Kidney glomerular epithelial cell (primary cell): ENCODE measurements around the gene UPF2.
A peak's percentile ranks its signal among the peaks of the same experiment; 100 is the strongest.
"Not testable (repeated sequence)": the region's sequence is repeated elsewhere in the genome, so short reads cannot be mapped to it uniquely, and the experiment has no call there.

ENCODE experiments used
- DNase-seq: peaks from one replicate; lab custom pipeline; 2025; lab: John Stamatoyannopoulos, UW

Gene UPF2

DNA sequence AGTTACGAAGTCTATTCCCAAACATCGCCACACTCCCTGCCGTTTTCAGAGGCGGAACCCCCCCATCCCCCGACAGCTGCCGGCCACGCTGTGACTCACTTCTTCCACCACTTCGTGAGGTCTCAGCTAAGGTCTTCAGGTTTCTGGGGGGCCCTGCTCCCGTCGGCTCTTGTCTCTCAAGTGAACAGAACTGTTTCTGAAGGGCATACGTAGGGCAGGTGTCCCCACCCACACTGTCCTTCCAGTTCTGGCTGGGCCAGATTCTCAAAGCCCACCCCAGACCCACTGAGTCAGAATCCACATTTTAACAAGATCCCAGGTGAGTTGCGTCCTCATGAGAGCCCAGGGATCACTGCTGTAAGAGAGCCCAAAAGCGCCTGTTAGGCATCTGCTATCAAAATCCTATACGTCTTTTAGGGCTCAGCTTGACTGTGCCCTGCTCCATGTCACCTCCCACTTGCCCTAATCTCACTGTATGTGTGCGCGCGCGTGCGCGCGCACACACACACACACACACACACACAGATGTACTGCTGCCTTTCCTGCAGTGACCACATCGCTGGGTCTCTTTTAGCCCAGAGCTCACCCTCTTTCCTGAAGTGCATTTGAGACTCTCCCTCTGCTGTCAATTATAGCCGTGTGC lies 140.7 kb downstream of the UPF2 start:
- DNase-seq, result no peak

DNA sequence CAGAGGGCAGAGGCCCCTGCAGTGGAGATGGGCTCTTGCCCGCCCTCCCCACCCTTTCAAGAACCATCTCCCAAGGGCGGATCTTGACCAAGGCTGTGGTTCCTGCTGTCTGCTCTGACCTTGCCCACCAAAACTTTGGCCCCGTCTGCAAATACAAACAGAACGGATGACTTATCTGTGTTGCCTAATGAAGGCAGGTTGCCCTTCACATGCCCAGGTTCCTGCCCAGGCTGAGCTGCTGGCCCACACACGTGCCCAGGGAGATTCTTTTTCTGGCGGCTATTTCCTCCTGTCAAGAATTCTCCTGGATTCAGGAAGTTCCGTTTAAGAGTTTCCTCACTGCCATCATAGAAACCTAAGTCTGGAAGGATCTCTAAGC lies 141.2 kb downstream of the UPF2 start:
- no peak for DNase-seq

DNA sequence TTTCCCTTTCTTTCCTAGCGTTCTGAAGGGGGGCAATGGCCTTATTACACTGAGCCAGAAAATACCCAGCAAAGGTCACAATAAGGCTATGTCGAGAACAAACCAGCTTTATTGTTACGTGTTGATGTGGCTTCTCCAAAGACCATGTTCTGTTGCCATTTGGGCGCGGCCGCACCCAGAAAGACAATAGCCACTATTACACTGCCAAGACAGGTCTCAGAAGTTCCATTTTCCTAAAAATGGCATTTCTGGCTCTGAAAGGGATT lies 141.6 kb downstream of the UPF2 start:
- DNase-seq, result no peak

DNA sequence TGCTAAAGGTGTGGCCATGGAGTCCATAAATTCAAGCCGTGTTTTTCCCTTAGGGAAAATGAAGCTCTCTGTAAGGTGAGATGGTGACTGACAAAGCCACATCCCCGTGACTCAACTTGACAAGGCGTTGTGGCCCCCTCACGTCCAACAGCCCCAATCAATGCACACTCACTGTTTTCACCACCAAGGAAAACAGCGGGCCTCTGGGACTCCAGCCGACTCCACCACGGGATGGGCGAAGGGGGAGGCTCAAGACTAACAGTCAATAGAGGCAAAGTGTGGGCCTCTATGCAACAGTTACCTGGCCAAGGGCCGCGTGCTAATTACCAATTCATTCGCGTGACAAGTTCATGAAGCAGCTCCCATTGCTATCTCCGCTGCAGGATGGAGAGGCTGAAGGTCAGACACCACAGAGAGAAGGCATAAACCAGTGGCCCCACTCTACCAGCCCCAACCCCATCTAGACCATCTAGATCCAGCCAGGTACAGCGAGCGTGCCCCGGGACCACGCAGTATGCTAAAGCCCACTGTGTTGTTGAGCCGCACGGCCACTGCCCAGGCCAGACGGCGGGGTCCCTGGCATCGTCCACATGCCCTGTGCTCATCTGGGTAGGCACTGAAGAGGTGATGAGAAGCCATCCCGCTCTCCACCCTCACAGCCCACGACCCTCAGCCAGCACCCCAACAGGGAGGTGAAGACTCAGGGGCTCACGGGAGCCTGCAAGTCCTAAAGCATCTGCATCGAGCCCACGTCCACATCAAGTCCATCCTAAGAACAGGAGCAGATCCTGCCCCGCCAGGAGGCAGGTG lies 143.3 kb downstream of the UPF2 start:
- no peak for DNase-seq

DNA sequence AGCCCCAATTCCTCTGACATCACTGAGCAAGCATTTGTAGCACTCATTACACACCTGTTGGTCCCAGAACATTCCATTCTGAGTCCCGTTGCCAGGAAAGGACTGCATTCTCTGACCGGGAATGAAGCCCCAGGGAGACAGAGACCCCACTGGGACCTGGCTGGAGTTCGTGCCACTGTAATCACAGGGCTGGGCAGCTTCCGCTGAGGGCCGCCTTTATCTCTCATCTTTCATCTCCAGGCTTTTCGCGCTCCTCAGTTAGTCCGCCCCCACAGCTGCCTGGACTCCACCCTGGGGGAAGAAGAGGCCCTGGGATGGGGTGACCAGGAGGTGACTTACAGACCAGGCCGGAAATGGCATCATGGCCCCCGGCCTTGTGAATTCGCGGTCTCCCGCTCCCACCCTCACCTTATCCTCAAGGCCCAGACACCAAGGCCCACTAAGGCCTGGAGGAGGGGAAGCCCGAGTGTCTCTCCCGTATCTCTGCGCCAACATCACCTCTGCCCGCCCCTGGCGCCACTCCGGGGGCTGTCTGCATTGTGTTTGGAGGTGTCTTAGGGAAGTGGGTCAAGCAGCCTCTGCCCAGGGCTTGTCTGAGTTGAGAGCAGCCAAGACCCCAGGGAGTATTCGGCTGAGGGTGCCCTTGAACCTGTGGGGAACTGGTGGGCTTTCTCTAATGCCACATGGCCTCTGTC lies 144.1 kb downstream of the UPF2 start:
- peak; percentile 85 for DNase-seq

DNA sequence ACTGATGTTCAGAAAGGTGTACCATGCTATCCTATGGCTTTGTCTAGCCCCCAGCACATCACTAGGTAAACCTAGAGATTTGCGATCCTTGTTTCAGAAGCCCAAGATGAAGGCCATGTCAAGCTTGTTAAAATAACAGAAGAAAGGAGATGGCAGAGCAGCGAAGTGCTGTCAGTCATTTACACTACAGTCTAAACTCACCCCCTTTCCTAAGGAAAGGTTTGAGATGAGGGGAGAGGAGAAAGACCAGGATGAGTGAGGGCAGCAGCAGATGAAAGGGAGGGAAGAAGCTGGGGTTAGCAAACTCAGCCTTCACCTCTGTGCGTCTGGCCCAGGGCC lies 144.6 kb downstream of the UPF2 start:
- no peak for DNase-seq

DNA sequence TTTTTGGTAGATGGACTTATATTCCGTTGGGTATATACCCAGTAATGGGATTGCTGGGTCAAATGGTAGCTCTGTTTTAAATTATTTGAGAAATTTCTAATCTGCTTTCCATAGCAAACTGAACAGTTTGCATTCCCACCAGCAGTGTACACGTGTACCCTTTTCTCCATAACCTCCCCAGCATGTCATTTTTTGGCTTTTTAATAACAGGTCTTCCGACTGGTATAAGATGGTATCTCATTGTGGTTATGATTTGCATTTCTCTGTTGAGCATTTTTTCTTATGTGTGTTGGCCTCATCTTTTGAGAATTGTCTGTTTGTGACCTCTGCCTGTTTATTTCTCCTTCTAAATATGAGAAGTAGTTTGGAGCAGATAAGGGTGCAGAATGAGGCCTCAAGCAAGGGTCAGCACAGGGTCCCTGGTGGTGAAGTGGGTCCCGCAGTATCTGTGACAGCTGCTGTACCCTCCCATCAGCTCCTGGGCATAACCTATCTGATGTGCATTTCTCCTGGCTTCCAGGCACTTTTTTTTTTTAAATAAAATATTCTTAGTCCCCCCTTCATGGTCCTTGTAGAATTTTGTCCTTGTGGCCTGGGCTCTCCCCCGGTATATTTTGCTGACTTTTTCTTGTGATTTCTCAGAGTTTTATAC lies 145.9 kb downstream of the UPF2 start:
- no peak for DNase-seq

DNA sequence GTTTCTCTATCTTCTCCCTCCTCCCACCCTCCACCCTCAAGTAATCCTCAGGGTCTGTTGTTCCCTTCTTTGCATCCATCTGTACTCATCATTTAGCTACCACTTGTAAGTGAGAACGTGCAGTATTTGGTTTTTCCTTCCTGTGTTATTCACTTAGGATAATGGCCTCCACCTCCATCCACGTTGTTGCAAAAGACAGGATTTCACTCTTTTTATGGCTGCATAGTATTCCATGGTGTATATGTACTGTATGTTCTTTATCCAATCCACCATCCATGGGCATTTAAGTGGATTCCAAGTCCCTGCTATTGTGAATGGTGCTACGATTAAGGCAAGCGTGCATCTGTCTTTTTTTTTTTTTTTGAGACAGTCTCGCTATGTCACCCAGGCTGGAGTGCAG lies 147.0 kb downstream of the UPF2 start:
- DNase-seq, result no peak

DNA sequence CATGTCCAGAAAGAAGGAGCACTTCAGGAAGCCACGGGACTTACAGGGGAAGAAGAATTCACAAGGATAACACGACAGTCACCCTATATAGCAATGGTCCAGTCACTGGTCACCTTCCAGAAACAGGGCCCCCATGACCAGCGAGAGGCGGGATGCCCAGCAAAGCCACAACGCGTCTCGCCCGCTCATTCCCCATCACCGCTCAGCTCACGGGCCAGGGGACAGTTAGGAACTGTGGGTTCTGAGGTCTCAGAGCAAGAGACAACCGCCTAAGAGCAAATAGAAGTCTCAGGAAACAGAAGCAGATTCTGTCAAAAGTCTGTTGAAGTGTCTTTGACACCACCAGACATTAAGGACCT lies 147.5 kb downstream of the UPF2 start:
- DNase-seq, result no peak

DNA sequence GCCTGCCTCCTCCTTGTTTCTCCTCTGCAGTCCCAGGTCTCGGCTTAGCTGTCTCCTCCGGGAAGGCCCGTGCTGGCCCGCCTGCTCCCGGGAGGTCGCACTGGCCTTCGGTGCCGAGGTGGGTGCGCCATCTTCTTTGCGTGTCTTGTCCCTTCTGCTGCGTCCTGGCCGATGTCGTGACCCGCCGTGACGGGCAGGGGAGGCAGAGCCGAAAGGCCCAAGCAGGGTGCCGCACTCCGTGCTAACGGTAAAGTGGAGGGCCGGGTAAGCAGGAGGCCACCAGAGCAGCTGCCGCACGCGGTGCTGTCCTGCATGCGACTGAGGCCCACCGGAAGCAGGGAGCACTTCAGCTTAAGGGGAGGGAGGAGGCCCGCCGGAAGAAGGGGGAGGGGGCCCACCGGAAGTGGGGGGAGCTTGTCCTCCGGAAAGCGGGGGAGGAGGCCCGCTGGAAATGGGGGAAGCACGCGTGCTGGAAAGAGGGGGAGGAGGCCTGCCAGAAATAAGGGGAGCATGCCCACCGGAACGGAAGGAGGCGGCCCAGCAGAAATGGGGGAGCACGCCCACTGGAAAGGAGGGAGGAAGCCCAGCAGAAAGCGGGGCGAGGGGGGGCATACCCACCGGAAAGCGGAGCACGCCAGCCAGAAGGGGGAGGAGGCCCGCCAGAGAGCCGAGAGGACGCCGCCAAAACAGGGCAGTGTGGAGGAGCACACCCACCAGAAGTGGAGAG lies 148.1 kb downstream of the UPF2 start:
- DNase-seq, result no peak

DNA sequence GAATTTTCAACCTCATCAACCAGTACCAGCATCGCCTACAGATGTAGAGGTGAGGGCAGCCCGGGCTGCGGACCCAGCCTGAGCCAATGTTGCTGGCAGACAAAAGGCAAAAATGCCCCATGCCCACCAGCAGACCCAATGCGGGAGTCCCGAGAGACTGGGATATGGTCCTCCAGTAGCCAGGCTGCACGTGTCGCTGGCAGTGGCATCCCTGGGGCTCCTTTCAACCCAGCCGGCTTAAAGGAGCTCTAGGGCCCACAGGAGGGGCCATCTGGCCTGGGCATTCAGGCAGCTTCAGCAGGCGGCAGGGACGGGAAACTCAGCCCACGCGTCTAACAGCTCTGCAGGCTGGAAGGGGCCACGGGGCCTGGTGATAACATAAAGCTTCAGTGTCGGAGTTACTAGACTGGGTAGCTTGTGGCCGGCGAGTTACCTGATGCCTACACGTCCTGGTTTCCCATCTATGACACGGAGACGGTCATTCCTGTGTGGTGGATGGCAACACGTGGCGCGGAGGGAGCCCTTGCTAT lies 148.8 kb downstream of the UPF2 start:
- DNase-seq, result no peak

DNA sequence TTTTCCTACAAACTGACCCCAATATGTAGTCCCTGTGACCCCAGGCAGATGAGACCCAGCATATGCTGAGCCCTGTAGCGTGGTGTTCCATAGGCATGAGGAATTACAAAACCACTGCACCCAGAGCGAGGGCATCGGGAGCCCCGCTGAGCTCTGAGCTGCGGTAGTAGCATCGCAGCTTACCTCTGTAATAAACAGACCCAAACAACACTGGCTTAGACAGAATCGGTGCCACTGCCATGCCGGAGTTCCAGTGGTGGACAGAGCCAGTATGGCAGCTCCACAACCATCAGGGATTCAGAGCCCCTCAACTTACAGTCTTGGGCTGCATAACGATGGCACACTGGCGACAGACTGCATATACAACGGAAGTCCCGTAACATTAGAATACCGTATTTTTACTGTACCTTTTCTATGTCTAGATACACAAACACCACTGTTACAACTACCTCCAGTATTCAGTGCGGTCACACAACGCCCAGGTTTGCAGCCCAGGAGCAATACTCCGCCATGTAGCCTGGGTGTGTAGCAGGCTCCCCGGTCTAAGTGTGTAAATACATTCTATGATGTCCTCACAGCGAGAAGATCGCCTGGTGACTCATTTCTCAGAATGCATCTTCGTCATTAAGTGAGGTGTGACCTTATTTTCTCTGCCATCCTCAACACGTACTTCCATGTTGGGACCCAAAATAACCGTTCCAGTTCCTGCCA lies 150.7 kb downstream of the UPF2 start:
- DNase-seq, result no peak

DNA sequence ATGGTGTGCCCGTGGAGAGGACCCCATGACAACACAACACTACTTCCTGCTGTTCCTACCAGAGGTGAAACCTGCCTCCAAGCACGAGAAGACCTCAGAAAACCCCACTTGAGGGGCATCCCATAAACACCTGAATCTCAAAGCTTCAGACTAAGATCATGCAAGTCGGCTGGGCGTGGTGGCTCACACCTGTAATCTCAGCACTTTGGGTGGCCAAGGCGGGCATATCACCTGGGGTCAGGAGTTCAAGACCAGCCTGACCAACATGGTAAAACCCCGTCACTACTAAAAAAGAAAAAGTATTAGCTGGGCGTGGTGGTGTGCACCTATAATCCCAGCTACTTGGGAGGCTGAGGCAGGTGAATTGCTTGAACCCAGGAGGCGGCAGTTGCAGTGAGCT lies 153.3 kb downstream of the UPF2 start:
- not testable (repeated sequence) for DNase-seq

DNA sequence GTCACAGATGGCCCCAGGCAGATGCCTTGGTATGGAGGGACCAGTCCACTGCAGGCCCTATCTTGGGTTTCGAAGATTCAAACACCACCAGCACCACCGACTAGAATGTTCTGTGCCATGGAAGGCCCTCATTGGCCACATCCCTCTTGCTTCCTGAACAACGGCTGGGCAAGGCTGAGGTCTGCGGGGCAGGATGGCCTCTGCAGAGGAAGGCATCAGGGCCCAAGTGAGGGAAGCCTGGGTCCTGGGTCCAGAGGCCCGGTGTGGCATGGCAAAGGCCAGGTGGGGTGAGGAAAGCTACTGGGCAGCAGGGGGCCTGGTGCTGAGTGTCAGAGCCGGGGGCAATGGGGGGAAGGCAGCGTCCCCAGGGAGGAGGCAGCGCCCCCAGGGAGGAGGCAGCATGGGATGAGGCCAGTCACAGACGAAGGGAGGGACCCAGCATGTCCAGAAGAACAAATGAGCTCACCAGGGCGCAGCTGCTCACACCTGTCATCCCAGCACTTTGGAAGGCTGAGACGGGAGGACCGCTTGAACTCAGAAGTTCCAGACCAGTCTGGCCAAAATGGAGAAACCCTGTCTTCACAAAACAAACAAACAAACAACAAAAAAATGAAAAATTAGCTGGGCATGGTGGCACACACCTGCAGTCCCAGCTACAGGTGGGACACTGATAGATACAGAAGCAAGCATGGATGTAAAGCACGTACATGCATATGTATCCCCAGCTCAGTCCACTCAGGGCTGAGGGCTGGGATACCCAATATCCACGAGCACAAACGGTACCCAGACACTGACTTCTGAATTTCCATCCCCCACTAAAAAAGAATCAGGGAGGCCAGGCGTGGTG lies 155.0 kb downstream of the UPF2 start:
- no peak for DNase-seq

DNA sequence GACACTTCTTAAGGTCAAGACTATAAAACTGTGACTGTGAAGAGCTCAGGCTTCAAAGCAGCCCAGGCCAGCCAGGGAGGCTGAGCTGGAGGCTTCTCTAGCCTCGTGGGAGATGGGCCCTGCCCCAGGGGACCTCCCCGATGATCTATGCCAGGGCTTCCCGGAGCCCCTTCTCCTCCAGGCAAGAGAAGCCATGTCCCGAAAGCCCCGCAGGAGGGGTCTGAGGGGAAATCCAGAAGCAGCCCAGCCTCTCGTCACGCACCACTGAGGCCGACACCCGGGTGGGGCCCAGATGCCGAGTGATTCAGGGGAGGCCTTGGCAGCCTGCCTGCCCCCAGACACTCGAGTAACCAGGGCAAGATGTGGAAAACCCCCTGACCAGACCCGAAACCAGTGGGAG lies 155.8 kb downstream of the UPF2 start:
- DNase-seq, result peak; percentile 64

DNA sequence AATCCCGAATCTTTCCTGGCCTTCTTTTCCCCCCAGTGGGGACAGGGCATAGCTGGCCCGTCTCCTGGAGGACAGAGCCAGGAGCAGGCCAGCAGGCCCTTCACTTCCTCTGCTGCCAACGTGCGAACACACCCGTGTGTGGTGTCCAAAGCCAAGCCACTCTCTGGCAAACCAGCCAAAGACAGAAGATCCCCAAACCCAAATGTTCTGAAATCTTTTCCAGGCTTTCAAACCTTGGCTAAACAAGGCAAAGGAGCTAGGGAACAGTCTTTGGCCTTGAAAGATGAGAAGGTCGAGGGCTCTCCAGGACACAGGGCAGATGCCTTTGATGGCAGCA lies 156.5 kb downstream of the UPF2 start:
- DNase-seq, result no peak

DNA sequence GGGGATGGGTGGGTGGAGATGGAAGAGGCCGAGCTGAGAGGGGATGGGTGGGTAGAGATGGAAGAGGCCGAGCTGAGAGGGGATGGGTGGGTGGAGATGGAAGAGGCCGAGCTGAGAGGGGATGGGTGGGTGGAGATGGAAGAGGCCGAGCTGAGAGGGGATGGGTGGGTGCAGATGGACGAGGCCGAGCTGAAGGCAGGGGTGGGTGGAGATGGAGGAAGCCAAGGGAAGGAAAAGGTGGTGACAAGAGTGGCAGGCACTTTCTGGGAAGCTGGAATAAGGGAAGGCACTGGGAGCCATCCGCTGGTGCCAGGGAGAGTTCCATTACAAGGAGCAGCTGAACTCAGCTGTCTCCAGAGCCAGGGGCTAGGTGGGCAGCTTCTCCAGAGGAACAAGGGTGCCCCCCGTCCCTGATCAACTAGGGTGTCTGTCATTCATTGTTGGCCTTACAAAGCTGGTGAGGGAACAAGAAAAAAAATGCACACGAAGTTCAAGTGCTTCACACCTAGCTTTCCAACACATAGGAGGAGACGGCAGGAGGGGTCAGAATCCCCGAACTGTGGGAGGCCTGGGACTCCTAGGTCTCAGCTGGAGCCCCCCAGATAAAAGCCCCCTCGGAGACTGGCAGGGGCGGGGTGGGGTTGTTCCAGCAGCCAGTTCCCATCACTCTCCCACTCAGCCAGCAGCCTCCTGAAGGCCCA lies 157.0 kb downstream of the UPF2 start:
- no peak for DNase-seq

DNA sequence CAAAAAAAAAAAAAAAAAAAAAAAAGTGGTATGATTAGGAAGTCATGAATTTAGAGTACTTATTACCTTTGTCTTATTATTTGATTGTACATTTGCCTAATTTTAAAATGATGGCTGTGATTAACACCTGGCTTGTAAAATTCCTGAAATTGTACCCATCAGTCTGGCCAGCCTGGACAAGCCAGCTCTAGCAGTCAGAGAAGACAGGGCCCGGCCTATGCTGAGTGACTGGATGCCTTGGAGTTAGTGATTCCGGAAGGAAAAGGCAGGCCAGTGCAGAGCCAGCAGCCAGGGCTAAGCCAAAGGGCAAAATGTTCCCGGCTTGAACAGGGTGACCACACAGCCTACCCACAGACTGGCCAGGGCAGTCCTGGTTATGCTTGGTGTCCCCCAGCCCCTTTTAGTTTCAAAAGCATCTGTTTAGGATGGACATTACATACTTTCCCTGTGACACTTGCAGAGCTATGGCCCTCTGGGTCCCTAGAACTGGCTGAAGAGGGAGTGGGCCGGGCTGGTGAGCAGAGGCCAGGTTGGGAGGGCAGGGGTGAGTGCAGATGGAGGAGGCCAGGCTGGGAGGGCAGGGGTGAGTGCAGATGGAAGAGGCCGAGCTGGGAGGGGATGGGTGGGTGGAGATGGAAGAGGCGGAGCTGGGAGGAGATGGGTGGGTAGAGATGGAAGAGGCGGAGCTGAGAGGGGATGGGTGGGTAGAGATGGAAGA lies 157.7 kb downstream of the UPF2 start:
- no peak for DNase-seq

DNA sequence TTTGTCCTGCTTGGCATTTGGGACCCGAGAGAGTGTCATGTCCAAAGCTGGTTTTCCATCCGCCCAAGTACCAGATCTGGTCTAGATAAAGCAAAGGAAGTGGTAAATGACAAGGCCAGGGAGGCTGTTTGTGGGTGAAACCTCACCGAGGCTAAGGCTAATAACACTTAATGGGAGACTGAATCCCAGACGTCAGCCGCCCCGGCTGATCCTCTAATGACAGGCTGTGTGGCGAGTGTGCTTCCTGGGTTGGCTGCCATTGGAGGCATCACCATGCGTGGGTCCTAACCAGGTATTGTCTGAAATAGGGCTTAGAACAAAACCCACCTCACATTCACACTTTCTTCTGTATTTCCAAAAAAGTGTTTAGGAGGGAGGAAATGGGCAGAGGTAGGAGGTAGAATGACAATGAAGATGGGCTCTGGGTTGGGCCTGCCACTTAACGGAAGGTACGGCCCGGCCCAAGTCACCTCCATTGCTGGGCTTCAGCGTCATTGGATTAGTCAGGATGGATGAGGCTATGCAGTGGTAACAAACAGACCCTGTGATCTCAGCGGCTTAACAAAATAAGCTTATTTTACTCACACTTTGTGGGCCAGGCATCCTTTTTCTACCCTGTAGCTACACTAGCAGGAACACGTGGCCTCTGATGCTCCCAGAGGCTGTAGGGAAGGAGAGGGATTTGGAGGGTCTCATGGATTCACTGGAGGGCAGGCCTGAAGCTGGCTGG lies 159.8 kb downstream of the UPF2 start:
- DNase-seq, result no peak
